Measurements from ENCODE around the gene POU2AF1. TPM values are rescaled to one million over a fixed set of nuclear protein-coding genes. Genes with fewer than 3 reads are reported as not detected.

Gene POU2AF1
- total and polyA plus RNA-seq, 12 donors = 0.07 to 1.8 (median 0.15) TPM; not detected in 3

DNA sequence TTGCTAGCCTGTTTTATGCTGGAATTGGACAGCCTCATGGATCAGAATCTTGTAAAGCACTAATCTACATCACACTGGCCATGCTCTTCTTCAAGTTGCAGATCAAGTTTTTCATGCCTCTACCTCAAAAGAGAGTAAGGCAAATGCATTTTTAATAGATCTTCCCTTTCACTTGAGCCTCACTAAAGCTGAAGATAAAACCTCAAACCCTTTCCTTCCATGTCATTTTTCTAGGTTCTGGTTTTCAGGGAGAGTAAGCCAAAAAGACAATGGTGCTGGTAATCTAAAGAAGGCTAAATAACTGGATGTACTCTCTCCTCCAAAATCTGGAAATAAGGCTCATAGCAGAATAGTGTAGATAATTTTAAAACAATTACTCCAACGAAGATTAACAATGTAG, 28.3 kb downstream of the POU2AF1 start:
- ATAC-seq (no peak), DNase-seq (no peak)
- TF ChIP-seq, protein P1, sequence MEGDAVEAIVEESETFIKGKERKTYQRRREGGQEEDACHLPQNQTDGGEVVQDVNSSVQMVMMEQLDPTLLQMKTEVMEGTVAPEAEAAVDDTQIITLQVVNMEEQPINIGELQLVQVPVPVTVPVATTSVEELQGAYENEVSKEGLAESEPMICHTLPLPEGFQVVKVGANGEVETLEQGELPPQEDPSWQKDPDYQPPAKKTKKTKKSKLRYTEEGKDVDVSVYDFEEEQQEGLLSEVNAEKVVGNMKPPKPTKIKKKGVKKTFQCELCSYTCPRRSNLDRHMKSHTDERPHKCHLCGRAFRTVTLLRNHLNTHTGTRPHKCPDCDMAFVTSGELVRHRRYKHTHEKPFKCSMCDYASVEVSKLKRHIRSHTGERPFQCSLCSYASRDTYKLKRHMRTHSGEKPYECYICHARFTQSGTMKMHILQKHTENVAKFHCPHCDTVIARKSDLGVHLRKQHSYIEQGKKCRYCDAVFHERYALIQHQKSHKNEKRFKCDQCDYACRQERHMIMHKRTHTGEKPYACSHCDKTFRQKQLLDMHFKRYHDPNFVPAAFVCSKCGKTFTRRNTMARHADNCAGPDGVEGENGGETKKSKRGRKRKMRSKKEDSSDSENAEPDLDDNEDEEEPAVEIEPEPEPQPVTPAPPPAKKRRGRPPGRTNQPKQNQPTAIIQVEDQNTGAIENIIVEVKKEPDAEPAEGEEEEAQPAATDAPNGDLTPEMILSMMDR (IDR thresholded peaks at IDR 0.05) = no peak
- no peak overlapping the region for H3K27ac ChIP-seq
- 52 to 68% methylated on average over 1 of the region's 1 CpG for WGBS, 2 donors
- intact Hi-C loops (cut with DNase I) = no loop called here
- no peaks in the 10 kb centered on the region for H3K36me3 ChIP-seq
- H3K9me3 ChIP-seq = no peaks in the 10 kb centered on the region
- H3K4me1 ChIP-seq = peaks cover 0 to 13% (median 0%) of the 10 kb centered on the region in 9 donors
- H3K27me3 ChIP-seq = peaks cover 0 to 3% (median 0%) of the 10 kb centered on the region in 7 donors
- H3K4me3 ChIP-seq = no peak overlapping the region

DNA sequence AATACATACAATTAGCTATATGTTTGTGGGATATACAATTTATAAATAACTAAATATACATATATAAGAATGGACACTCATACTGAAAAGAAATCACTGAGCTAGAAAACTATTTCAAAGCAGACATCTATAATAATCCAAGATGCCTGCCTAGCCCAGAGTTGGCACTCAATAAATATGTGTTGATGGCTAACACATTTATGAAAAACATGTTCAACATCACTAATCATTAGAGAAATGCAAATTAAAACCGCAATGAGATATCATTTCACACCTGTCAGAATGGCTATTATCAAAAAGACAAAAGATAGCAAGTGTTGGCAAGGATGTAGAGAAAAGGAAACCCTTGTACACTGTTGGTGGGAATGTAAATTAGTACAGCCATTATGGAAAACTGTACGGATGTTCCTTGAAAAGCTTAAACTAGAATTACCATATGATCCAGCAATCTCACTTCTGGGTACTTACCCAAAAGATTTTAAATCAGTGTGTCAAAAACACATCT, 29.8 kb downstream of the POU2AF1 start:
- ATAC-seq (no peak), DNase-seq (no peak)
- 67 to 77% methylated on average over 2 of the region's 2 CpGs for WGBS, 2 donors
- Histone ChIP-seq H3K27ac (no peak overlapping the region), H3K9me3 (no peaks in the 10 kb centered on the region), H3K4me1 (peaks cover 0 to 13% (median 0%) of the 10 kb centered on the region in 9 donors), H3K27me3 (peaks cover 0 to 3% (median 0%) of the 10 kb centered on the region in 7 donors), H3K4me3 (no peak overlapping the region), H3K36me3 (no peaks in the 10 kb centered on the region)
- intact Hi-C loops (cut with DNase I) = no loop called here
- TF ChIP-seq, protein P1 (IDR thresholded peaks at IDR 0.05) = no peak

DNA sequence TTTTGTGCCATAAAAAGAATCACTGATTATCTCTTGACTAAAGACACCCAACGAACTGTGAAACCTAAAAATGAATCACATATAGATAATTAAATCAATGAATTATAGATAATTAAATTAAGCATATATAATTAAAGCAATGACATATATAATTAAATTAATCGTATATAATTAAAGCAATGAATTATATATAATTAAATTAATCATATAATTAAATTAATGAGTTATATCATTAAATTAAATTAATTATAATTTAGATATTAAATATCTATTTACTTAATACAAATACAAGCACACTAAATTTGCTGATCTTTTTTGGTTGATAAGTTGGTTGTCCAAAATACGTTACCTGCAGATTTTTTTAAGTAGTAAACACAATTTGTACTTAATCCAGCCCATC, 30.9 kb downstream of the POU2AF1 start:
- DNase-seq (no peak), ATAC-seq (no peak)
- intact Hi-C loops (cut with DNase I) = no loop called here
- Histone ChIP-seq H3K4me1 (peaks cover 0 to 13% (median 0%) of the 10 kb centered on the region in 9 donors), H3K9me3 (no peaks in the 10 kb centered on the region), H3K27me3 (peaks cover 0 to 3% (median 0%) of the 10 kb centered on the region in 7 donors), H3K36me3 (no peaks in the 10 kb centered on the region), H3K27ac (no peak overlapping the region), H3K4me3 (no peak overlapping the region)
- 78 to 79% methylated on average over 3 of the region's 3 CpGs for WGBS, 2 donors
- TF ChIP-seq, protein P1 (IDR thresholded peaks at IDR 0.05) = no peak

DNA sequence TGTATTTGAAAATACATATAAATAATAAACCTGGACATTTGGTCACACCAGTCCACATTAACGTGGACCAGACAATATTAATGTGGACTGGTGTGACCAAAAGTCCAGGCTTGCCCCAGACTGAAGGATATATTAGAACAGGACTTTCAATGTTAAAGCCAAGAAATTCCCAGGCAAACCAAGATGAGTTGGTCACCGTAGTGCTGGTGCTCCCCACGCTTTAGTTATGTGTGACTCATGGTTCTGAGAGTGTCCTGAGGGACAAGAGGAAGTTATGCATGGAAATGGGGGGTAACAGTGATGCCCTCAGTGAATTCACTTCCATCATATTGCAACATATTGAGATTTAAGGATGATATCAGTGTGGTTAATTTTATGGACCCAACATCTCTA, 31.4 kb downstream of the POU2AF1 start:
- H3K9me3 ChIP-seq = no peaks in the 10 kb centered on the region
- H3K4me3 ChIP-seq = no peak overlapping the region
- H3K4me1 ChIP-seq = peaks cover 0 to 13% (median 0%) of the 10 kb centered on the region in 9 donors
- intact Hi-C loops (cut with DNase I) = no loop called here
- peaks cover 0 to 3% (median 0%) of the 10 kb centered on the region in 7 donors for H3K27me3 ChIP-seq
- DNase-seq = no peak
- TF ChIP-seq, protein P1 (IDR thresholded peaks at IDR 0.05) = no peak
- peak overlapping the region in 2 of 10 donors; percentile 6 to 49 for H3K27ac ChIP-seq
- WGBS, 2 donors = 71 to 79% methylated on average over 3 of the region's 3 CpGs
- peak in 2 of 8 donors; percentile 24 to 66 for ATAC-seq
- no peaks in the 10 kb centered on the region for H3K36me3 ChIP-seq
